Sciatic nerve (tissue), 2 donors: Measurements from ENCODE around the gene RENBP. TPM values are rescaled to one million over a fixed set of nuclear protein-coding genes. Genes with fewer than 3 reads are reported as not detected.
"Not testable (repeated sequence)": the region's sequence is repeated elsewhere in the genome, so short reads cannot be mapped to it uniquely, and the experiment has no call there.

Experiments
- ATAC-seq: fragments of 200-7000 bp; cut with Tn5 transposase; one replicate; pipeline ENCODE4 v1.9.1; 2020; ENCODE audit warnings: mild to moderate bottlenecking, moderate library complexity
- DNase-seq: peaks from one replicate; pipeline ENCODE4 v3.0.0-alpha.2; 2020; ENCODE audit warnings: low spot score
- intact Hi-C: fragments of 100-400 bp; cut with DNase I; formaldehyde crosslinking; loops from one replicate; pipeline ENCODE4 v1.14.2; 2022
- total RNA-seq: library from RNA; stranded (reverse); fragmentation: NEBNext Ultra II Directional; extraction: Animal tissue kit (Norgen Biotek cat#: 25700); gene quantifications from one replicate; pipeline ENCODE4 v1.2.1, GENCODE V29; 2021
- donor health status: DM: no; HTN: no; CAD: no.
- donor health status: DM: no; HTN: no; CAD: no.

RENBP gene
- total RNA-seq, result 23.0 TPM

DNA sequence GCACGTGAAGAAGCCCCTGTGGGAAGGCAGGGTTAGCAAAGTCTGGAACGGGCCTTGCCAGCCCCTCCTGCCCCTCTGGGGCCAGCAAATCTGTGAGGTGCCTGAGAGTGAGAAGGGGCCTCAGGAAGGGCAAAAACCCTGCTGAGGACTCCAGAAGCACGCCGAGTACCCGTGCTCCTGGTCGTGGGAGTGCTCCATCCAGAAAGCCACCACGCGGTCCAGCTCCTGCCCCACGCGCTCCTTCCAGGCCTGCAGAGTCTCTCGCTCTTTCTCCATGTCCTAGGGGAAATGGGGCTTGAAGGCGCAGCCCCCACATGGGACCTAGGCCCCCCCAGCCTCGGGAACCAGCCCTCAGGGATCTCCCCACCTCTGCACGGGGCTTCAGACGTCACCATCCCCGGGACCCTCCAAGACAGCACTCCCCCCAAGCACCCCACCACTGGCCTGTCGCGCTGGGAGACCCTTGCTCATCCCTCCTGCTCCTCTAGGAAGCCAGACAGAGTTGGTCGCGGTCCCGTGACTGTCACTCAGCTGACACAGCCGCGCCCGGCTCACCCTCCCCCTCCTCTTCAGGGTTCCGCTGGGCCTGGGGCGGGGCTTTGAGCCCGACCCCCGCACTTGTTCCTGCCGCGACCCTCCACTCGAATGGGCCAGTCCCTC, at the start of gene RENBP:
RENBP (minus strand) TSS at position 504 of the 660 bp plus-strand sequence; CDS start at position 471, 33 bp downstream.
- ATAC-seq (peak; percentile 34), DNase-seq (peak; percentile 80)
- intact Hi-C loops, result no loop called here

- intact Hi-C loops, result no loop called here
- DNase-seq, result no peak
- ATAC-seq, result no peak
These were observed 49.5 kb upstream of the RENBP start for GRCh38 chrX:153993978-153994377.

DNA sequence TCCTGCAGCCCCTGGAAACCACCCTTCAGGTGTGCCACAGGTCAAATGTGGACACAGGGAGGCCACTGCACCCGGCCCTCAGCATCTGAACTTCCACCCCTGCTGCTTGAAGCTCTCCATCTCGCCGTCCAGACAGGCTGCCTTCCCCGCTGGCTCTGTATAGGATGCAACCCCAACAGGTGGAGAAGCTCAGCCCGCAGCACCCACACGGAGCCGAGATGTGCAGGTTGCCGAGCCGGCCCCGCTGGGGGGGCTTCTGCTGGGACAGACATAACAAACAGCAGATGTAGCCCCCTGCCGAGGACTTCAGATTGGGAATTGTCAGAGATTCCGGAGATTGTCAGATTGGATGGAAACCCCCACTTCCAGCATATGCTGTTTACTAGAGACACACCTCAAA, 48.6 kb upstream of the RENBP start:
- no peak for ATAC-seq
- intact Hi-C loops, result no loop called here
- DNase-seq, result no peak

- intact Hi-C loops, result no loop called here
- no peak for DNase-seq
- no peak for ATAC-seq
These were observed 47.7 kb upstream of the RENBP start for GRCh38 chrX:153992180-153992579.

GRCh38 chrX:153991013-153991580, 46.7 kb upstream of the RENBP start:
- no peak for ATAC-seq
- DNase-seq, result no peak
- intact Hi-C loops, result no loop called here

DNA sequence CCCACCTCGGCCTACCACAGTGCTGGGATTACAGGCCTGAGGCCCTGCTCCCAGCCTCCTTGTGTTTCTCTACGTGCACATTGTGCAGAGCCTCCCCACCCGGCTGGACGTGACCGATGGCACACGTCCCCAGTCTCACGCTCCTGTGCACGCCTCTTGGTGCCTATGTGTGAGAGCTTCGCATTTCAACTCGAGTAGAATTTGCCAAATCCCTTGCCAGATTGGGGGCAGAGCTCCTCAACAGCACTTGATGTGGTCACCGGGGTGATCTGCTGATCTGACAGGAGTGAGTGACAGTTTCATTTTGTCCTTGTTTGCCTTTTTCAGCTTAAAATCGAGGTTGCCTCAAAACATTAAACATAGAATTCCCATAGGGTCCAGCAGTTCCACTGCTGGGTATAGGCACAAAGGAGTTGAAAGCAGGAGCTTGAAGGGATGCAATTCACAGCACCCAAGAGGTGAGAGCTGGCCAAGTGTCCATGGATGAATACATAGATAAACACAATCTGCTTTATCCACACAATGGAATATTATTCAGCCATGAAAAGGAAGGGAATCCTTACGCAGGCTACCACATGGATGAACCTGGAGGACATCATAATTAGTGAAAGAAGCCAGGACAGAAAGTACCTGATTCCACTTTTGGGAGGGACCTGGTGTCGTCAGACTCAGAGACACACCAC, 45.7 kb upstream of the RENBP start:
- DNase-seq (no peak), ATAC-seq (no peak)
- intact Hi-C loops, result no loop called here

- DNase-seq (no peak), ATAC-seq (no peak)
- intact Hi-C loops, result no loop called here
These were observed 44.0 kb upstream of the RENBP start for GRCh38 chrX:153988493-153988892.

DNA sequence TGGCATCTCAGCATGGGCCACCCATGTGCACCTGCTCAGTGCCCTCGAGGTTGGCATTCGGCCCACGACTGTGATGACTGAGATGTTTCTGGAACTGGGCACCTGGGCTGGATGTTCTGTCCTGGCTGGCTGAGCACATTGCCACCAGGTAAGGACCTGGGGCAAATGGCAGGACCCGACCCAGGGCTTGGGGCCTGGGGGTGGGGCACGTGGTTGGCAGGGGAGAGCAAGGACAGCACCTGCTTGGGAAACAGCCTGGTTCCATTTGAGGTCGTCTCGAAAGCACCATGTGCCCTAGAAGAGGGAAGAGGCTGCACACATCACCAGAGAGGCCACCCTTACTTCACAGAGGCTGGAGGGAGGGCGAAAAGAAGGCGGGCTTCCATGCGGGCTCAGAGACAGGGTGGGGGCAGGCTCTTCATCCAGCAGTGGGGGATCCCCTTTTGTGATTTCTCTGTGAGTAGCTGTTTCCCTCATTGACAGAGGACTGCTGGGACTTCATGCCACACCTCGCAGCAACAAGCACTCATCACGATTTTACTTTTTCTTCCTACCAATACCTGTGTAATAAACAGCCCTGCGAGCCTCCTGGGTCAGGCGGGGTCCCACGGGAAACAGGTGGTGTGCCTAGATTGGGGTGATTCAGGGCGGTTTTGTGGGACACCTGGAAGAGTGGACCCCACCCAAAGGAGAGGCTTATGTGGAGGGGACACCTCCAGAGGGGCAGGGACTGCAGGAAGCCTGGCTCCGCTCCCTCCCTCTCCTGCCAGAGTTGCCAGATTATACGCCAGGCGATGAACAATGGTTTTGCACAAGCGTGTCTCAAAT, 40.1 kb upstream of the RENBP start:
- DNase-seq, result peak; percentile 59
- intact Hi-C loops, result no loop called here

DNA sequence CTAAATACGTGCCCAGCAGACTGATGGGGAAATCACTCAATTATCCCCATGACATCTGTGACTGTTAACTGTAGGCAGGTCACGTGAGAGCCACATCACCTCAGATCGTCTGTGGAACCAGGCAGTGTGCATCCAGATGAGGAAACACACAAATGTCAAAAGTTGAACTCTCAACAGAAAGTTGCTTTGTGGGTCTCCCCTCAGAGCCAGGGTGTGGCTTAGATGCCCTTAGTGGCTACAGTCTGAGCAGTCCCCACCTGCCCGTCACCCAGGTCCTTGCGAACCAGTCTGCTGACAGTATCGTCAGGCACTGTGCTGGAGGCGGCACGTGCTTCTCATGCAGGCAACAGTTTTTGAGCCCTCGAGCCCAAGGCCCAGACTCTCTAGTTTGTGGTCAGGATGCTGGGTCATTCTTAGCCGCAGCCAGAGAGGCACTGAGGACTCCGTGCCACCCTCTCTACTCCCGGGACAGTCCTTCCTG, 38.9 kb upstream of the RENBP start:
- intact Hi-C loops, result no loop called here
- ATAC-seq (no peak), DNase-seq (no peak)

More for the DNA sequence above, 40.1 kb upstream of the RENBP start:
- ATAC-seq, result no peak

GRCh38 chrX:153981771-153982533, 37.5 kb upstream of the RENBP start:
- DNase-seq (peak; percentile 87), ATAC-seq (peak; percentile 88)
- intact Hi-C loops, result no loop called here

- DNase-seq (no peak), ATAC-seq (peak; percentile 8)
- intact Hi-C loops, result no loop called here
These were observed 36.8 kb upstream of the RENBP start for GRCh38 chrX:153981231-153981630.

DNA sequence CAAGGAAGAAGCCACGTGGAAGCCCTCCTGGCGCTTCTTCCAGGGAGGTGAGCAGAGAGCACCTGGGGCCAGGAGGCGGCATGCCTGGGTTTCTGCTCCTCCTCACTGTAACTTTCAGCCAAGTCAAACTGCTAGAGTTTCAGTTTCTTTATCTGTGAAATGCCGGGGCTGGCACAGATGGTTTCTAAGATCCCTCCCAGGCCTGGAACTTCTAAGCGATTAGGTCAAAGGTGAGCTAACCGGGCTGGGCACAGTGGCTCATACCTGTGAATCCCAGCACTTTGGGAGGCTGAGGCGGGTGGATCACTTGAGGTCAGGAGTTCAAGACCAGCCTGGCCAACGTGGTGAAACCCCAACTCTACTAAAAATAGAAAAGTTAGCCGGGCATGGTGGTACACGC, 36.0 kb upstream of the RENBP start:
- ATAC-seq, DNase-seq, intact Hi-C loops: not testable (repeated sequence)

- ATAC-seq (no peak), DNase-seq (no peak)
- intact Hi-C loops, result no loop called here
These were observed 30.4 kb upstream of the RENBP start for GRCh38 chrX:153974726-153975286.

- ATAC-seq (no peak), DNase-seq (peak; percentile 62)
- intact Hi-C loops, result no loop called here
These were observed 29.7 kb upstream of the RENBP start for GRCh38 chrX:153974003-153974725.

- no peak for ATAC-seq
- peak; percentile 59 for DNase-seq
- intact Hi-C loops, result no loop called here
These were observed 28.9 kb upstream of the RENBP start for GRCh38 chrX:153973127-153974002.

- ATAC-seq (peak; percentile 45), DNase-seq (peak; percentile 94)
- intact Hi-C loops, result no loop called here
These were observed 28.1 kb upstream of the RENBP start, which contains the start of gene TMEM187 for GRCh38 chrX:153972368-153973126. Gene TMEM187, plus strand, starts transcription at chrX:153972754. Its CDS starts 9,309 bp downstream, at chrX:153982063.
